HG02943 (cell line): ENCODE results near the gene PCDH8.
A peak's percentile ranks its signal among the peaks of the same experiment; 100 is the strongest.

ENCODE experiments used
- ATAC-seq: cut with Tn5 transposase; IDR thresholded peaks from one replicate; pipeline ENCODE4 v1.9.1; 2021; ENCODE audit warnings: mild to moderate bottlenecking, low read depth, moderate library complexity; ENCODE audit not compliant: unreplicated experiment

PCDH8 gene

GRCh38 chr13:52848455-52849195 is at the start of gene PCDH8:
Gene PCDH8, minus strand, starts transcription at chr13:52848640. Its CDS starts 204 bp downstream, at chr13:52848436.
- ATAC-seq, result no peak

GRCh38 chr13:52896827-52897659 is 48.6 kb upstream of the PCDH8 start:
- ATAC-seq, result no peak

- no peak for ATAC-seq
Observed at GRCh38 chr13:52894413-52894812, 46.0 kb upstream of the PCDH8 start.

GRCh38 chr13:52892925-52893324 is 44.5 kb upstream of the PCDH8 start:
- no peak for ATAC-seq

- ATAC-seq, result no peak
Observed at GRCh38 chr13:52891706-52892105, 43.3 kb upstream of the PCDH8 start.

GRCh38 chr13:52887165-52887564 is 38.7 kb upstream of the PCDH8 start:
- no peak for ATAC-seq

- ATAC-seq, result no peak
Observed at GRCh38 chr13:52885141-52885540, 36.7 kb upstream of the PCDH8 start.

- no peak for ATAC-seq
Observed at GRCh38 chr13:52884429-52885010, 36.1 kb upstream of the PCDH8 start.

- no peak for ATAC-seq
Observed at GRCh38 chr13:52882785-52883184, 34.3 kb upstream of the PCDH8 start.

GRCh38 chr13:52879950-52880741 is 31.7 kb upstream of the PCDH8 start:
- ATAC-seq, result no peak

GRCh38 chr13:52878831-52879230 is 30.4 kb upstream of the PCDH8 start:
- ATAC-seq, result no peak

- no peak for ATAC-seq
Observed at GRCh38 chr13:52870143-52870542, 21.7 kb upstream of the PCDH8 start.

- no peak for ATAC-seq
Observed at GRCh38 chr13:52869621-52870020, 21.2 kb upstream of the PCDH8 start.

- no peak for ATAC-seq
Observed at GRCh38 chr13:52869050-52869449, 20.6 kb upstream of the PCDH8 start.

GRCh38 chr13:52868190-52868589 is 19.8 kb upstream of the PCDH8 start:
- ATAC-seq, result no peak

GRCh38 chr13:52864941-52865340 is 16.5 kb upstream of the PCDH8 start:
- no peak for ATAC-seq

- no peak for ATAC-seq
Observed at GRCh38 chr13:52862358-52863206, 14.1 kb upstream of the PCDH8 start.

- ATAC-seq, result no peak
Observed at GRCh38 chr13:52852444-52852843, 4.0 kb upstream of the PCDH8 start.

- peak; percentile 82 for ATAC-seq
Observed at GRCh38 chr13:52851137-52851962, 2.9 kb upstream of the PCDH8 start.
